Neural cell (in vitro differentiated cells): ENCODE measurements around the gene SLC6A11. TPM values are rescaled to one million over a fixed set of nuclear protein-coding genes. Genes with fewer than 3 reads are reported as not detected.

Experiments used
- H2AFZ ChIP-seq: fragments of 200-600, 300-800 bp; sonication (generic), shearing (Covaris generic); 2 replicates; pipeline ENCODE4 v1.6.0; 2014; ENCODE audit warnings: low read depth, mild to moderate bottlenecking, antibody characterized with exemption, low read length, moderate library complexity
- H3F3A ChIP-seq: fragments of 200-600 bp; shearing (Covaris generic); 2 replicates; pipeline ENCODE4 v1.6.1; 2016; ENCODE audit warnings: mild to moderate bottlenecking, moderate library complexity, mixed read lengths, antibody characterized with exemption, low read length; ENCODE audit not compliant: insufficient read depth, poor library complexity, severe bottlenecking
- H3K27ac ChIP-seq: fragments of 200-600, 300-800 bp; sonication (generic), shearing (Covaris generic); 2 replicates; pipeline ENCODE4 v1.5.1; 2014; ENCODE audit warnings: mild to moderate bottlenecking, low read length, moderate library complexity
- H3K27me3 ChIP-seq: fragments of 300-800, 200-600 bp; sonication (generic), shearing (Covaris generic); 2 replicates; pipeline ENCODE4 v1.6.0; 2014; ENCODE audit warnings: mild to moderate bottlenecking, low read depth, low read length, moderate library complexity; ENCODE audit not compliant: insufficient read depth
- H3K36me3 ChIP-seq: fragments of 300-800, 200-600 bp; sonication (generic), shearing (Covaris generic); 2 replicates; pipeline ENCODE4 v1.5.1; 2014; ENCODE audit warnings: mild to moderate bottlenecking, antibody characterized with exemption, low read length, moderate library complexity; ENCODE audit not compliant: insufficient read depth
- H3K4me2 ChIP-seq: fragments of 300-800, 200-600 bp; sonication (generic), shearing (Covaris generic); 2 replicates; pipeline ENCODE4 v1.6.0; 2014; ENCODE audit warnings: mild to moderate bottlenecking, low read length
- H3K4me3 ChIP-seq: fragments of 300-800, 200-600 bp; sonication (generic), shearing (Covaris generic); 2 replicates; pipeline ENCODE4 v1.5.1; 2014; ENCODE audit warnings: mild to moderate bottlenecking, low read length, moderate library complexity
- H3K79me2 ChIP-seq: fragments of 200-600 bp; shearing (Covaris generic); replicated peaks from 2 replicates; pipeline ENCODE4 v1.6.0; 2014; ENCODE audit warnings: mild to moderate bottlenecking, low read length, moderate library complexity; ENCODE audit not compliant: insufficient read depth
- H3K9ac ChIP-seq: fragments of 300-800, 200-600 bp; sonication (generic), shearing (Covaris generic); 2 replicates; pipeline ENCODE4 v1.6.1; 2016; ENCODE audit warnings: mild to moderate bottlenecking, low read length, mixed read lengths
- H3K9me2 ChIP-seq: fragments of 200-600 bp; shearing (Covaris generic); 2 replicates; pipeline ENCODE4 v1.6.1; 2016; ENCODE audit warnings: mild to moderate bottlenecking, low read length, mixed read lengths; ENCODE audit not compliant: insufficient read depth
- H3K9me3 ChIP-seq: fragments of 200-600, 300-800 bp; sonication (generic), shearing (Covaris generic); 2 replicates; pipeline ENCODE4 v1.6.1; 2016; ENCODE audit warnings: mild to moderate bottlenecking, mixed run types, low read length, moderate library complexity, mixed read lengths
- H4K20me1 ChIP-seq: fragments of 200-600 bp; shearing (Covaris generic); 2 replicates; pipeline ENCODE4 v1.6.1; 2016; ENCODE audit warnings: mild to moderate bottlenecking, mixed run types; ENCODE audit not compliant: insufficient read depth
- CTCF ChIP-seq: fragments of 450-650 bp; IDR thresholded peaks from 2 replicates; pipeline ENCODE4 v1.5.1; 2014; ENCODE audit warnings: antibody characterized with exemption, mild to moderate bottlenecking, moderate library complexity; ENCODE audit not compliant: poor library complexity, severe bottlenecking
- EP300 ChIP-seq: fragments of 450-650 bp; conservative IDR thresholded peaks from 2 replicates; pipeline ENCODE4 v1.6.1; 2014; ENCODE audit warnings: antibody characterized with exemption, mild to moderate bottlenecking, moderate library complexity; ENCODE audit not compliant: poor library complexity, severe bottlenecking
- EZH2 ChIP-seq: fragments of 200-600, 300-800 bp; shearing (Covaris generic), sonication (generic); IDR thresholded peaks from 2 replicates; pipeline ENCODE4 v1.6.1; 2014; ENCODE audit warnings: antibody characterized with exemption, low read length, borderline replicate concordance, mild to moderate bottlenecking; ENCODE audit not compliant: insufficient read depth, poor library complexity, severe bottlenecking
- MXI1 ChIP-seq: fragments of 450-650 bp; conservative IDR thresholded peaks from 2 replicates; pipeline ENCODE4 v1.6.1; 2014; ENCODE audit warnings: antibody characterized with exemption, mild to moderate bottlenecking; ENCODE audit not compliant: poor library complexity, severe bottlenecking
- POLR2AphosphoS5 ChIP-seq: IDR thresholded peaks from 2 replicates; pipeline ENCODE4 v1.6.1; 2012
- RAD21 ChIP-seq: fragments of 450-650 bp; conservative IDR thresholded peaks from 2 replicates; pipeline ENCODE4 v1.6.1; 2014; ENCODE audit warnings: antibody characterized with exemption, mild to moderate bottlenecking, moderate library complexity
- REST ChIP-seq: IDR thresholded peaks from 2 replicates; pipeline ENCODE4 v1.6.1; 2012; ENCODE audit warnings: borderline replicate concordance
- SMC3 ChIP-seq: fragments of 450-650 bp; conservative IDR thresholded peaks from 2 replicates; pipeline ENCODE4 v1.6.1; 2014; ENCODE audit warnings: antibody characterized with exemption, mild to moderate bottlenecking, moderate library complexity; ENCODE audit not compliant: poor library complexity
- polyA plus RNA-seq: library from polyadenylated mRNA; depleted of rRNA; stranded (reverse); fragments of >200 nt; gene quantifications from 2 replicates; pipeline ENCODE4 v1.2.3, GENCODE V29; 2014

The SLC6A11 gene
- polyA plus RNA-seq, 1 donor from 2014 or later, result 4.2 TPM

- Histone ChIP-seq H3K9me2 (no peaks in the 10 kb centered on the region), H3K27ac (no peak overlapping the region), H4K20me1 (no peaks in the 10 kb centered on the region), H3K27me3 (no peaks in the 10 kb centered on the region), H3K79me2 (no peaks in the 10 kb centered on the region), H3K9ac (no peak overlapping the region), H3K4me3 (no peak overlapping the region), H3K9me3 (no peaks in the 10 kb centered on the region), H3K36me3 (no peaks in the 10 kb centered on the region), H2AFZ (no peak overlapping the region), H3F3A (no peaks in the 10 kb centered on the region), H3K4me2 (no peak overlapping the region)
- no peak for TF ChIP-seq SMC3
- no peak for TF ChIP-seq EP300
- TF ChIP-seq MXI1, result no peak
These were observed 133.2 kb downstream of the SLC6A11 start for GRCh38 chr3:10949197-10949596.

DNA sequence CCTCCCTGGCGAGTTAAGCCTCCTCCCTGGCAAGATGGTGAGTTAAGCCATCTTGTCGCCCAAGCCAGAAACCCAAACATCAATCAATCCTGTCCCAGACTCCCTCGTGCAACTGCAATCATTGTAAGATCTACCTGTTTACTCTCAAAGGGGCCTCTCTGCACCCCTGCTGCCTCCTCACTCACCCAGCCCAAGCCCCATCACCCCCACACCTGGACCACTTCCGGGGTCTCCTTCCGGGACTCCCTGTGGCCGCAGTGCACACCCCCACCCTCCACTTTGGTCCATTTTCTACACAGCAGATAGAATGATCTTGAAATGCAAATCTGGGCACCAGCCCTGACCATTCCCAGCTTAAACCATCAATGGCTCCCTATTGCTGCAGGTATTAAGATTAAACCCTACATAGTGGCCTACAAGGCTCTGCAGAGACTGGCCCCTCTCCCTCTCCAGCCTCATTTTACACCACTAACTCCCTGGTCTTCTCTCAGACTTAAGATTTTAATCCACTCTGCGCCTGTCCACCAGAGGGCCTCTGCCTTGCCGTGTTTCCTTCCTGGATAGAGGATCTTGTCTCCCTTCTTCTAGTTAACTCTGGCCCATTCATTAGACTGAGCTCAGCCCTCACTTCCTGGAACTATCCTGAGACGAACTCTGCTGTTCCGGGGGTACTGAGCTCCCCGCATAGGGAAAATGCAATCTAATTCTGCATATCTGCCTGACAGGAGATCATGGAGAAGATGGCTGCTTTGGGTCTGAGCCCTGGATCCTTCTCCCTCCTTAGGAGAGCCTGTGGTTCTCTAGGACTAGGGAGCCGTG, 134.7 kb downstream of the SLC6A11 start:
- H3K4me3 ChIP-seq, result no peak overlapping the region

GRCh38 chr3:10951295-10951926, 135.4 kb downstream of the SLC6A11 start:
- H3K9ac ChIP-seq, result peak overlapping the region; percentile 18
- H3K79me2 ChIP-seq, result no peaks in the 10 kb centered on the region
- TF ChIP-seq MXI1, result no peak
- TF ChIP-seq EP300, result no peak
- no peak for TF ChIP-seq CTCF
- TF ChIP-seq POLR2AphosphoS5, result no peak
- no peak for TF ChIP-seq RAD21
- no peak for TF ChIP-seq EZH2
- TF ChIP-seq REST, result no peak
- TF ChIP-seq SMC3, result no peak
- H3K9me3 ChIP-seq, result no peaks in the 10 kb centered on the region
- H3F3A ChIP-seq, result no peaks in the 10 kb centered on the region
- no peak overlapping the region for H2AFZ ChIP-seq
- H3K36me3 ChIP-seq, result no peaks in the 10 kb centered on the region
- H4K20me1 ChIP-seq, result no peaks in the 10 kb centered on the region
- no peak overlapping the region for H3K4me2 ChIP-seq
- H3K9me2 ChIP-seq, result no peaks in the 10 kb centered on the region
- H3K4me3 ChIP-seq, result no peak overlapping the region
- H3K27me3 ChIP-seq, result no peaks in the 10 kb centered on the region
- peak overlapping the region; percentile 33 for H3K27ac ChIP-seq

More for the DNA sequence above, 134.7 kb downstream of the SLC6A11 start:
- Histone ChIP-seq H3K27ac (no peak overlapping the region), H4K20me1 (no peaks in the 10 kb centered on the region), H3K79me2 (no peaks in the 10 kb centered on the region), H3K4me2 (no peak overlapping the region), H3K27me3 (no peaks in the 10 kb centered on the region), H3K9ac (no peak overlapping the region), H2AFZ (no peak overlapping the region), H3F3A (no peaks in the 10 kb centered on the region), H3K9me3 (no peaks in the 10 kb centered on the region), H3K36me3 (no peaks in the 10 kb centered on the region), H3K9me2 (no peaks in the 10 kb centered on the region)
- TF ChIP-seq SMC3 (peak; percentile 88), RAD21 (peak; percentile 75), MXI1 (no peak), EP300 (no peak), CTCF (peak; percentile 75)
